ENCODE results near the gene NDUFS1. TPM values are rescaled to one million over a fixed set of nuclear protein-coding genes. Genes with fewer than 3 reads are reported as not detected.
"Not testable (repeated sequence)": the region's sequence is repeated elsewhere in the genome, so short reads cannot be mapped to it uniquely, and the experiment has no call there.

The NDUFS1 gene
- total and polyA plus RNA-seq, 3 donors from 2014 or later: 73.1 to 86.8 (median 75.8) TPM

GRCh38 chr2:206112108-206112507, 47.1 kb downstream of the NDUFS1 start:
- Histone ChIP-seq H3K4me1 (no peaks in the 10 kb centered on the region), H3K4me3 (no peak overlapping the region), H3K36me3 (ENCODE audit: low read depth, missing control alignments) (no peaks in the 10 kb centered on the region), H3K27ac (no peak overlapping the region), H3K9me3 (no peaks in the 10 kb centered on the region), H3K27me3 (no peaks in the 10 kb centered on the region)
- no peak for DNase-seq
- no peak for TF ChIP-seq POLR2A (IDR thresholded peaks at IDR 0.05)
- TF ChIP-seq CTCF (IDR thresholded peaks at IDR 0.05): no peak
- WGBS, 2 donors: 91 to 98% methylated on average over 3 of the region's 3 CpGs
- intact Hi-C loops (cut with DNase I; ENCODE audit: low total_unique reads): no loop called here

- 83 to 84% methylated on average over 7 of the region's 7 CpGs for WGBS, 2 donors
Observed at GRCh38 chr2:206108713-206109112, 50.5 kb downstream of the NDUFS1 start.

GRCh38 chr2:206105541-206105940, 53.7 kb downstream of the NDUFS1 start:
- intact Hi-C loops (cut with DNase I; ENCODE audit: low total_unique reads): no loop called here
- H3K4me1 ChIP-seq: no peaks in the 10 kb centered on the region
- H3K9me3 ChIP-seq: no peaks in the 10 kb centered on the region
- no peaks in the 10 kb centered on the region for H3K27me3 ChIP-seq
- 88 to 95% methylated on average over 5 of the region's 5 CpGs for WGBS, 2 donors
- no peaks in the 10 kb centered on the region for H3K36me3 ChIP-seq (ENCODE audit: low read depth, missing control alignments)
- no peak overlapping the region for H3K4me3 ChIP-seq
- H3K27ac ChIP-seq: no peak overlapping the region
- no peak for TF ChIP-seq POLR2A (IDR thresholded peaks at IDR 0.05)
- TF ChIP-seq CTCF (IDR thresholded peaks at IDR 0.05): no peak
- DNase-seq: no peak

More at GRCh38 chr2:206108713-206109112, 50.5 kb downstream of the NDUFS1 start:
- H3K4me3 ChIP-seq: no peak overlapping the region
- no peak for TF ChIP-seq POLR2A (IDR thresholded peaks at IDR 0.05)
- TF ChIP-seq CTCF (IDR thresholded peaks at IDR 0.05): no peak
- H3K4me1 ChIP-seq: no peaks in the 10 kb centered on the region
- no peaks in the 10 kb centered on the region for H3K9me3 ChIP-seq
- DNase-seq: no peak
- no peaks in the 10 kb centered on the region for H3K36me3 ChIP-seq (ENCODE audit: low read depth, missing control alignments)
- no peaks in the 10 kb centered on the region for H3K27me3 ChIP-seq
- intact Hi-C loops (cut with DNase I; ENCODE audit: low total_unique reads): no loop called here
- no peak overlapping the region for H3K27ac ChIP-seq

- no peak for DNase-seq
- intact Hi-C loops (cut with DNase I; ENCODE audit: low total_unique reads): no loop called here
- Histone ChIP-seq H3K4me1 (no peaks in the 10 kb centered on the region), H3K4me3 (no peak overlapping the region), H3K27ac (no peak overlapping the region), H3K9me3 (no peaks in the 10 kb centered on the region), H3K36me3 (ENCODE audit: low read depth, missing control alignments) (no peaks in the 10 kb centered on the region), H3K27me3 (no peaks in the 10 kb centered on the region)
- 94 to 97% methylated on average over 4 of the region's 4 CpGs for WGBS, 2 donors
- no peak for TF ChIP-seq CTCF (IDR thresholded peaks at IDR 0.05)
- no peak for TF ChIP-seq POLR2A (IDR thresholded peaks at IDR 0.05)
Observed at GRCh38 chr2:206105038-206105437, 54.2 kb downstream of the NDUFS1 start.

- H3K4me1 ChIP-seq; H3K27ac ChIP-seq; intact Hi-C loops (cut with DNase I; ENCODE audit: low total_unique reads); H3K27me3 ChIP-seq; H3K9me3 ChIP-seq; H3K36me3 ChIP-seq (ENCODE audit: low read depth, missing control alignments); DNase-seq: not testable (repeated sequence)
- peak overlapping the region in 1 of 2 donors; percentile 14 for H3K4me3 ChIP-seq
- 77 to 85% methylated on average over 17 to 19 of the region's 19 CpGs for WGBS, 2 donors
Observed at GRCh38 chr2:206098872-206099271, 60.4 kb downstream of the NDUFS1 start.

Data from testis (tissue), 3 donors.